NCI-H1105 (cell line): ENCODE data around the gene LARP4B.
"Not testable (repeated sequence)": the region's sequence is repeated elsewhere in the genome, so short reads cannot be mapped to it uniquely, and the experiment has no call there.

ENCODE experiments used
- DNase-seq: peaks from one replicate; lab custom pipeline; 2025; lab: John Stamatoyannopoulos, UW

LARP4B gene

DNA sequence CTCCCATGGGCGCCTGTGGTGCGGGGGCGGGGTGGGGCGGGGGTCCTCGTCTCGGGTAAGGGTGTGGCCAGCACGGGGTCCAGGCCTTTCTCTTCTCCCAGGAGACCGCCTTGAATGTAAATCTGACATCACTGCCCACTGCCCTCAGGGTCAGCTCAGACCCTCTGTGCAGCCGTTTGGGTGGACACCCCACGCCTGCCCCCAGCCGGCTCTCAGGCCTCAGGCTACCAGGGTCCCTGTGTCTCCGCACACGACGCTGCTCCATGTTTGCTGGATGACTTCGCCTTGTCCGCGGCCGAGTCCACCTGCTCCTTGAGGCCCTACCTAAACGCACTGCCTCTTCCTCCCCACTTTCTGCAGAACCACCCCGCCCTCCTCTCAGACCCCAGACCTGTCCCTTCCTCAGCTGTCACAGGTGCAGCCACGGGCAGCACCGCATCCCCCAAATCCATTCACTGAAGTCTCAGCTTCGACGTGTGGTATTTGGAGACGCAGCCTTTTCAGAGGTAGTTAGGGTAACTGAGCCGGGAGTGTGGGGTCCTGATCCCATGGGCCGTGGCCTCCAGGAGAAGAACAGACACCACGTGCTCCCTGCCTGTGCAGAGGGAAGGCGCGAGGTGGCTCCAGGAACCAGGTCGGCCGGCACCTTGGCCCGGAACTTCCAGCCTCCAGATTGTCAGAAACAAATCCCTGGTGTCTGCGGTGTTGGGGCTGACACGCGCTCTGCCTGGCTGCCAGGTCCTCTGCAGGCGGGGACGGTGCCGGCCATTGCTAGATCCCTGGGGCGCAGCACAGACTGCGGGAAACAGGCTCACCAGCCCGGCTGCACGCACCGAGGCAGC is 144.7 kb downstream of the LARP4B start:
- DNase-seq = no peak

DNA sequence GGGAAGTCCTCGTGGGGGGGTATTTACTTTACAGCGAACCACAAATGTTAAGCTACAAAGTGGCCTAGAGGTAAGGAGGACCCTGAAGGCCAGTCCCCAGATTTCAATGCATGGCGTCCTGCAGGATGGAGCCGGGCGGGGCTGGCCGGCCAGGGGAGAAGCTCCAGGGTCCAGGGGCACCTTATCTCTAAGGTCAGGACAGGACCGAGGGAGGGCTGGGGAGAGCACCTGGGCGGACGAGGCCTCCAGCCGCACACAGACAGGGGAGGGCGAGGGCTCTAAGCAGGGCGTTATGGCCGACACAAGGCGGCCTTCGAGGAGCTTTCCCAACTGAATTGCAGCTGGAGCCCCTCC is 145.7 kb downstream of the LARP4B start:
- no peak for DNase-seq

DNA sequence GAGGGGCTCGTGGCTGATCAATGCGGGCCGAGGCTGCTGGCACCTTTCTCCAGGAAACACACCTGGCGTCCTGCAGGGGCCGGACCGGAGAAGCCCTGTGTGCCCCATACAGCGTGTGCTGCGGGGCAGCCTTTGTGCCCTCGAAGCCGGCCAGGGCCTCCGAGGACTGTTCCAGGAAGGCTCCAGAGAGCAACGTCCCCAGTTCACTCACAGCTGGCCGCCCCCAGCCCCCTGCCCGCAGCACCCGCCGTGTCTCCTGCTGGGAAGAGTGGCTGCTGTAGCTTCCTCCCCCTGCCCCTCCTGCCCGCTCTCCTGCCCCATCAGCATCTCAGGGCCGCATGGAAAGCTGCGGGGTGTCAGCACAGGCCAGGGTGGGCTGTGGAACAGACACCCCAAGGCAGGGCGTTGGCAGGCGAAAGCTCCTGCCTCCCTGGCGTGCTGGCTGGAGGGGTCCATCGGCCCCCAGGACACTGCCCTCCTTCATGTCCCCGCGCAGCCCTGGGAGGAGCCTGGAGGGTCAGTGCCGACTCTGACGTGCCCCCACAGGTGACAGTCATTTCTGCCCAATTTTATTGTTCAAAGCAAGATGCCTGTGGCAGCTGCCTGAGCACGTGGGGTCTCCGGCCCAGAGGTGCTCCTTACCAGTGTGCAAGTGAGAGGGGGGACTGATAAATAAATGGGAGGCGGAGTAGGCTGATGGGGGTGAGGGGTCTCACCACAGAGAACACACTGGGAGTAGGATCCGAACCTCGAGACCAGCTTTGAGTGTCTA is 146.2 kb downstream of the LARP4B start:
- no peak for DNase-seq

DNA sequence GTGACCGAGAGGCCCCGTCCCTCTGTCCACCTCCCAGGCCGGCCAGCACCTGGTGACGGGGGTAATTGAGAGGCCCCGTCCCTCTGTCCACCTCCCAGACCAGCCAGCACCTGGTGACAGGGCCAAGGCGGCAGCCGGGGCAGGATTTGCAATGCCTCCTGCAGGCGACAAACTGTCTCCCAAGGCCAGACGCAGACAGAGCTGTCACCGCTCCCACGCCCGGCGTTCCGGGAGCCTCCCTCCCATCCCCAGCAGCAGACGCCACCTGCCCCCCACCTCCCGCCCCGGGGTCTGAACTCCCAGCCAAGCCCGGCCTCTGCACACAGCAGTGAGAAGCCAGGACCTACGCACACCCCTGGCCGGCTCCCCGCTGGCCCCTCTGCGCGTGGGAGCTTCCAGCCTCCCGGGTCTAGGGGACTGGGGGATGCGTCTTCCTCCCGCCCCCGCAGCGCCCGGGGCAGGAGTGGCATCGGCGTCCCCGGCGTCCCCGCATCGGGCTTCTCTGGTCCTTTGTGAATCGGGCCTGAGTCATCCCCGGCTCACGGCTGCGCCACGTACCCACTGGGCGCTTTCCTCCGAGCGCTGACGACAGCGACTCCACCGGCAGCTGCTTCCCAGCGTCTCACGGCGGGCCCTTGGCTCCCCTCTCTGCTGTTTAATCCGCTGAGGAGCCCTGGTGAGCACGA is 147.0 kb downstream of the LARP4B start:
- peak; percentile 35 for DNase-seq

DNA sequence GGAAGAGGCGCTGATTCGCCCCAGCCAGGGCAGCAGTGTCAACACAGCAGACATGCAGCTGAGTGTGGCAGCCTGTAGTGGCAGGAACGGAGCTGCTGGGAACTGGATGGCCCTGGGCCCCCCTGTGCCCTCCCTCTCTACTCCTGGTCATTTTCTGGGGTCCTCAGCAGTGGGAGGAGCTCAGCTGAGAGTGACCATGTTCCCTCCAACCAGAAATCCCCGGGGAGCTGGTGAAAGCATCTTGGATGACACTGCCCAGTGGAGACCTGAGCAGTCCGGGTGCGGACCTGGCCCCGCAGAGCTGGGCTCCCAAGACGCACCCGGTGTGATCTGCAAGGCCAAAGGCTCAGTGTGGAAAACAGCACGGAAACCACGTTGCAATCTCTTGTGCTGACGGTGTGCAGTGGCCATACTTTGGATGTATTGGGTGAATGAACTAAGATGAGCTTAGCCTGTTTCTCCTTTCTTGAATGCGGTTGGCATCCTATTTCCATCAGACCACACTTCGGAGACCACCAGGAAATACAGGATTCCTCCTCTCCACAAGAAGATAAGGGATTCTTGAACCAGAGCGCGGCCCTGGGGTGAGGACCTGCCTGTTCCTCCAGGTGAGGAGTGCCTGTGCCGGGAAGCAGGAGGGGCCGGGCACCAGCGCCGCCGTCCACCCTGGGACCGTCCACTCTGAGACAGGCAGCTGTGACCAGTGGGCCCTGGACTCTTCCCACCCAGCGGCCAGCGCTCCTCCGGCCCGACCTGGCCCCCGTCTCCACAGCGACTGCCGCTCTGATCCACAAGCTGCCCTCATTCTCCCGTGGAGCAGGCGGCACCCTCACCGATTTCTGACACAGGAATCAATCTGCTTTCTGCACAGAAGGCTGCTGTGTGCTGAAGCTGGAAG is 148.5 kb downstream of the LARP4B start:
- DNase-seq = no peak

DNA sequence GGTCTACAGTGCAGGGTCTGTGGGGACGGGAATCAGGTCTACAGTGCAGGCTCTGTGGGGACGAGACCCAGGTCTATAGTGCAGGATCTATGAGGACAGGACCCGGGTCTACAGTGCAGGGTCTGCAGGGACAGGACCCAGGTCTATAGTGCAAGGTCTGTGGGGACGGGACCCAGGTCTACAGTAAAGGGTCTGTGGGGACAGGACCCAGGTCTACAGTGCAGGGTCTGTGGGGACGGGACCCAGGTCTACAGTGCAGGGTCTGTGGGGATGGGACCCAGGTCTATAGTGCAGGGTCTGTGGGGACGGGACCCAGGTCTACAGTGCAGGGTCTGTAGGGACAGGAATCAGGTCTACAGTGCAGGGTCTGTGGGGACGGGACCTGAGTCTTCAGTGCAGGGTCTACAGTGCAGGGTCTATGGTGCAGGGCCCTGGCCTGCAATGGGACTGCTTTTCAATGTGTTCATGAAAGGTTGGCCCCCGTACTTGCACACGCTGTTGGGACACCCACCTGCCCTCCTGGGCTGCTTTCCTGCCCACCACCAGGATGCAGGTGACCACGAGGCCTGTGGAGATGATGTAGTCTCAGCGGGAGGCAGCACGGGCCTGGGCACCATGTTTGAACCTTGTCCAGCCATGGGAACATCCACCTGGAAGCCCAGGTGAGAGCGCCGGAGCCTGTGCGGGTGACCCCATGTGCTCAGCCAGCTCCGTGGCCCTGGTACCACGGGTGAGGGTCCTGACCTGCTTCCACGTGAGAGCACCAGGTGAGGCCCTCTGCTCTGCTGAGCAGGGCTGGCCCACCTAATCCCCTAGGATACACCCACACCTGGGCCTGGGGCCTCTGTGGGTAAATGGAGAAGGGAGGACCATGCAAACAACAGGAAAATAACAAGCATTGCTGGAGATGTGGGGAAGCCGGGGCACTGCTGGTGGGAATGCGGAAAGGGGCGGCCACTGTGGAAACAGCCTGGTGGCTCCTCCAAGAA is 150.7 kb downstream of the LARP4B start:
- no peak for DNase-seq

DNA sequence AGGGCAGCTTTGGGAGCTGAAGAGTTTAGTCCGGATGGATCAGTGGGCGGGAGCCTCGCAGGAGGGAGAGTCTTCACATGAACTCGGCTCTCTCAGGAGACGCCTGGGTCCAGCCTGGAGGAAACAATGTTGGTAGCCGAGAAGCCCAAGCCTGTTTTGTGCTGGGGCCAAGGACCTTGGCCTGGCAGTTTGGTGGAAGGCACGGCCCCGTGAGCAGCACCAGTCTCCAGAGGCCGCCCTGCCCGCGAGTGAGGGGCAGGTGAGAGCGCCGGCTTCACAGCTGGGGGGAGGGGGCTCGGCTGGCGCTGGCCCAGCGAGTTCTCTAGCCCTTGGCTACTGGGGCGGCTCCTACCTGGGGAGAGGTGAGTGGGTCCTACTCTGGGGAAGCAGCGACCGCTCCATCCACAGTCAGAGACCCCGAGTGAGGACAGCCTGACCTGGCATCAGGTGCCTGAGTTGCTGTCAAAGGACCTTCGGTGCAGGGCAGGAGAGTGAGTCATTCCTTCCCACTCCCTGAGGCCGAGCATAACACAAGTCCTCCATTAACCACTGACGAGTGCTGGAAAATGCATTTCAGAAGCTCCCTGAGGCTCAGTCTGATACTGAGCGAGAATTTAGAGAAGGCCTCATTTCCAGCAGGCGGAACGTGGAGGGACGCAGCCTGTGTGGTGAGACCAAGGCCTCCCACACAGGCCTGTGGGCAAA is 152.7 kb downstream of the LARP4B start:
- DNase-seq = no peak

- DNase-seq = no peak
Measured at GRCh38 chr10:777913-778479, 153.5 kb downstream of the LARP4B start.

DNA sequence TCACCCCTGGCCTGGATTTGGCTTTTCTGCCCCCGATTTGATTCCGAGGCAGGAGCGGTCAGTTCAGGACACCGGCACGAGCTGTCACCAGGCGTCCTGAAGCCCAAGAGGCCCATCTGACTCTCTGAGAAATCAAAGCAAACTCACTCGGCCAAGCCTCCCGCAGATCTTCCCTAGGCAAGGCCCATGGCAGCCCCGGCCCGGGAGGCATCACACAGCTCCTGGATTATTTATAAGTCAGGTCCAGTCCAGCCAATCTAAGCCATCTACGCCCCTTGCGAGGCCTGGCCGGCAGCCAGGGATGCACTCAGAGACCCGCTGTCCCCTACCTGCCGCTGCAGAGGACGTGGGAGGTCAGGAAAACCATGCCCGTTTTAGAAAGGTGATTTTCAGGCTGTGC is 154.7 kb downstream of the LARP4B start:
- no peak for DNase-seq

GRCh38 chr10:775245-776075 is 156.0 kb downstream of the LARP4B start:
- no peak for DNase-seq

DNA sequence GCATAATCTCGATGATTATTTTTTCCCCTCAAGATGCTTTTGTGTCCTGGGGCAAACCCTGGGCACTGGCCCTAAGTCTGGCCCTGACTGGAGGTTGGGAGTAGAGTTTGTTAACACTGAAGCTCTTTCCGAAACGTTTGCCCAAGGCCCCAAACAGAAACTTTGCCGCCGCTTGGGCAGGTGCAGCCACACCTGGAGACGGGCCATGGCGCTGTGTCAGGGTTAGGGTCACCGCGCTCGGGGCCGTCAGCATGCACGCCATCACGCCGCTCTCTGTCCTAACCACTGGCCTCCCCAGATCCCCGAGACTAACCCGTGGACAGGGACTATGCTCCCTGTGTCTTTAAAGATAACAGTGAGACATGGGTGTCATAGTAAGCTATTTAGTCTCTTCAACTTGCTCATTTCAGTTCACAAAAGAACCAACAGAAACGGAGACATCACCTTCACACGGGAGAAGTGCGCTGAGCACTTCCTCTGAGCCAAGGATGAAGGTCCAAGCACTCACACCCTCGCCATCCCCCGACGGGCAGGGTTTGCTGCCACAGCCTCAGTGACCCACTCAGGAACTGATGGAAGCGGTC is 156.8 kb downstream of the LARP4B start:
- no peak for DNase-seq

DNA sequence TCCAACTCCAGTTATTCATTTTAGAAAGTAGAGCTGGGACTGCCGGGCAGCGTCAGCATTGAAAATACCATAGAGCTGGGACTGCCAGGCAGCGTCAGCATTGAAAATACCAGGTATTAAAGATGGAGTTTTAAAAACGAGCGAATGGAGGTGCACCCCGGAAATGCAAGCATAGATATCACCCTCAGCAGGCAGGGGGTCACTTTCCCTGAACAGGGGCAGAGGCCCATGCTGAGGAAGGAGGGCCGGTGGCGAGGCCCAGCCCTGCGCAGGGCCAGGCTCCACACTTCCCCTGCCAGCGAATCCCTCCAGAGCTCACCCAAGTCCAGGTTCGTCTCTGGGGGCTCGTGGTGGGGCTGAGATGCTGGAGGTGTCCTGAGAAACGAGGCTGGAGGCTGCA is 157.3 kb downstream of the LARP4B start:
- DNase-seq = no peak

- DNase-seq = no peak
Measured at GRCh38 chr10:773562-774161, 157.8 kb downstream of the LARP4B start.

- no peak for DNase-seq
Measured at GRCh38 chr10:772227-772637, 159.3 kb downstream of the LARP4B start.

DNA sequence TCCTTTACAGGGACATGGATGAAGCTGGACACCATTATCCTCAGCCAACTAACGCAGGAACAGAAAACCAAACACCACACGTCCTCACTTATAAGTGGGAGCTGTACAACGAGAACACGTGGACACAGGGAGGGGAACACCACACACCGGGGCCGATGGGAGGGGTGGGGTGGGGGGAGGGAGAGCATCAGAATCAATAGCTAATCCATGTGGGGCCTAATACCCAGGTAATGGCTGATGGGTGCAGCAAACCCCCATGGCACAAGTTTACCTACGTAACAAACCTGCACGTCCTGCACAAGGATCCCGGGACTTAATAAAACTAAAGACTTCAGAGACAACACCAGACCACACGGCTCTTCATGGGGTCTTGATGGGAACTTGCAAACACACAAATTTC is 159.9 kb downstream of the LARP4B start:
- no peak for DNase-seq

DNA sequence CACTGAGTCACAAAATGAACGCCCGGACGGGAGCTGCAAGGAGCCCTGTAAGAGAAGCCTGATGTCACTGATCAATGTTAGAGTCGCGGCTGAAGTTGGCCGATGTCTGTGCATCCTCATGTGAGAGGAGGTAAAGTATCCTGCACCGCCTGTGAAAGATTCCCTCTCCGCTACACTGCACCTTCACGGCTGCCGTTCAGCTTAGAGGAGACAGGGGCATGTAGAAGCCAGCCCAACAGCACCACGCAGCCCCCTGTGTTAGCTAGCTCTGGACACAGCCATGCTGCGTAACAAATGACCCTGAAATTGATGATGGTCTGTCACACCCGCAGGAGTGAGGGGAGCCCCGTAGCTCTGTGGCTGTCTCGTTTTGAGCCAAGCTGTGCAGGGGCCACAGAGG is 160.5 kb downstream of the LARP4B start:
- DNase-seq = no peak

DNA sequence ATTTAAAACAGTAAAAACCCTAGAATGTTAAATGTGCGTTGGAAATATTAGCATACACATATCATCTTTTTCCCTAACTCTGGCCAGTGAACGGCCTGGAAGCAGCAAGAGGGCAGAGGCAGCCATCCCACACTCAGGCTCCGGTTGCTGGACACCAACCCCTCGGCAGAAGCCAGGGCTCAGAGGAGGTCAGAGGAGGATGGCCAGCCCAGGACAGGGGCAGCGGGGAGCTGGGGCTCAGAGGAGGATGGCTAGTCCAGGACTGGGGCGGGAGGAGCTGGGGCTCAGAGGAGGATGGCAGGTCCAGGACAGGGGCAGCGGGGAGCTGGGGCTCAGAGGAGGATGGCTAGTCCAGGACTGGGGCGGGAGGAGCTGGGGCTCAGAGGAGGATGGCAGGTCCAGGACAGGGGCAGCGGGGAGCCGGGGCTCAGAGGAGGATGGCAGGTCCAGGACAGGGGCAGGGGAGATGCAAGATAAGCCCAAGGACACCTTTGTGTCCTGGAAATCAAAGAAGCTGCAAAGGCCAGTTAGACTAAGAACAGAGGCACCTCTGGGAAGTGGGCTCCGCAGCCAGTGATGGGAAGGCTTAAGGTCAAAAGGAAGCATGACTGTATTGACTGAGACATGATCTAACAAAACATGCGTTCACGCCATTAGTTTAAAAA is 161.3 kb downstream of the LARP4B start:
- not testable (repeated sequence) for DNase-seq
